ENCODE results near the gene BTBD1. TPM values are rescaled to one million over a fixed set of nuclear protein-coding genes. Genes with fewer than 3 reads are reported as not detected.
A peak's percentile ranks its signal among the peaks of the same experiment; 100 is the strongest.
"Not testable (repeated sequence)": the region's sequence is repeated elsewhere in the genome, so short reads cannot be mapped to it uniquely, and the experiment has no call there.

BTBD1 gene
- polyA plus RNA-seq, 2 donors: 6.8 to 18.1 TPM

GRCh38 chr15:83031234-83031633 is 35.8 kb downstream of the BTBD1 start:
- not testable (repeated sequence) for H3K36me3 ChIP-seq (ENCODE audit: control insufficient read depth in 2 of 2, insufficient read depth in 2 of 2, low read length in 1 of 2); H3K27ac ChIP-seq (ENCODE audit: low read depth in 2 of 2, low read length in 1 of 2); H3K4me1 ChIP-seq (ENCODE audit: control insufficient read depth in 2 of 2, insufficient read depth in 2 of 2, low read length in 1 of 2); H3K27me3 ChIP-seq (ENCODE audit: control insufficient read depth in 1 of 2, insufficient read depth in 2 of 2, low read length in 2 of 2); H3K4me3 ChIP-seq (ENCODE audit: low read depth in 1 of 2, low read length in 2 of 2); H3K9me3 ChIP-seq (ENCODE audit: control insufficient read depth in 2 of 2, insufficient read depth in 1 of 2, low read depth in 1 of 2, low read length in 1 of 2)
- WGBS, 2 donors: 97 to 98% methylated on average over 6 of the region's 6 CpGs

- H3K4me3 ChIP-seq (ENCODE audit: low read depth in 1 of 2, low read length in 2 of 2): no peak overlapping the region
- H3K27ac ChIP-seq (ENCODE audit: low read depth in 2 of 2, low read length in 1 of 2): no peak overlapping the region
These were observed 37.0 kb downstream of the BTBD1 start for GRCh38 chr15:83030021-83030420.

GRCh38 chr15:83018436-83018835 is 48.6 kb downstream of the BTBD1 start:
- H3K4me1 ChIP-seq (ENCODE audit: control insufficient read depth in 2 of 2, insufficient read depth in 2 of 2, low read length in 1 of 2): no peaks in the 10 kb centered on the region
- no peak overlapping the region for H3K4me3 ChIP-seq (ENCODE audit: low read depth in 1 of 2, low read length in 2 of 2)
- no peak overlapping the region for H3K27ac ChIP-seq (ENCODE audit: low read depth in 2 of 2, low read length in 1 of 2)
- no peaks in the 10 kb centered on the region for H3K27me3 ChIP-seq (ENCODE audit: control insufficient read depth in 1 of 2, insufficient read depth in 2 of 2, low read length in 2 of 2)
- H3K36me3 ChIP-seq (ENCODE audit: control insufficient read depth in 2 of 2, insufficient read depth in 2 of 2, low read length in 1 of 2): peaks cover 3% of the 10 kb centered on the region in 2 donors
- WGBS, 2 donors: 86 to 87% methylated on average over 2 of the region's 2 CpGs
- no peaks in the 10 kb centered on the region for H3K9me3 ChIP-seq (ENCODE audit: control insufficient read depth in 2 of 2, insufficient read depth in 1 of 2, low read depth in 1 of 2, low read length in 1 of 2)

More at GRCh38 chr15:83030021-83030420, 37.0 kb downstream of the BTBD1 start:
- Histone ChIP-seq H3K9me3 (ENCODE audit: control insufficient read depth in 2 of 2, insufficient read depth in 1 of 2, low read depth in 1 of 2, low read length in 1 of 2) (no peaks in the 10 kb centered on the region), H3K36me3 (ENCODE audit: control insufficient read depth in 2 of 2, insufficient read depth in 2 of 2, low read length in 1 of 2) (peaks cover 2 to 3% of the 10 kb centered on the region in 2 donors), H3K27me3 (ENCODE audit: control insufficient read depth in 1 of 2, insufficient read depth in 2 of 2, low read length in 2 of 2) (no peaks in the 10 kb centered on the region), H3K4me1 (ENCODE audit: control insufficient read depth in 2 of 2, insufficient read depth in 2 of 2, low read length in 1 of 2) (no peaks in the 10 kb centered on the region)
- 94 to 96% methylated on average over 8 of the region's 8 CpGs for WGBS, 2 donors

- Histone ChIP-seq H3K9me3 (ENCODE audit: control insufficient read depth in 2 of 2, insufficient read depth in 1 of 2, low read depth in 1 of 2, low read length in 1 of 2) (no peaks in the 10 kb centered on the region), H3K27me3 (ENCODE audit: control insufficient read depth in 1 of 2, insufficient read depth in 2 of 2, low read length in 2 of 2) (no peaks in the 10 kb centered on the region), H3K4me1 (ENCODE audit: control insufficient read depth in 2 of 2, insufficient read depth in 2 of 2, low read length in 1 of 2) (peaks cover 2 to 7% of the 10 kb centered on the region in 2 donors), H3K4me3 (ENCODE audit: low read depth in 1 of 2, low read length in 2 of 2) (no peak overlapping the region), H3K27ac (ENCODE audit: low read depth in 2 of 2, low read length in 1 of 2) (no peak overlapping the region), H3K36me3 (ENCODE audit: control insufficient read depth in 2 of 2, insufficient read depth in 2 of 2, low read length in 1 of 2) (peaks cover 3% of the 10 kb centered on the region in 2 donors)
- WGBS, 2 donors: 86 to 89% methylated on average over 5 of the region's 5 CpGs
These were observed 50.1 kb downstream of the BTBD1 start for GRCh38 chr15:83016906-83017305.

GRCh38 chr15:83015361-83015760 is 51.7 kb downstream of the BTBD1 start:
- Histone ChIP-seq H3K4me1 (ENCODE audit: control insufficient read depth in 2 of 2, insufficient read depth in 2 of 2, low read length in 1 of 2) (peaks cover 7 to 10% of the 10 kb centered on the region in 2 donors), H3K27ac (ENCODE audit: low read depth in 2 of 2, low read length in 1 of 2) (no peak overlapping the region), H3K36me3 (ENCODE audit: control insufficient read depth in 2 of 2, insufficient read depth in 2 of 2, low read length in 1 of 2) (peaks cover 3% of the 10 kb centered on the region in 2 donors), H3K27me3 (ENCODE audit: control insufficient read depth in 1 of 2, insufficient read depth in 2 of 2, low read length in 2 of 2) (no peaks in the 10 kb centered on the region), H3K9me3 (ENCODE audit: control insufficient read depth in 2 of 2, insufficient read depth in 1 of 2, low read depth in 1 of 2, low read length in 1 of 2) (no peaks in the 10 kb centered on the region), H3K4me3 (ENCODE audit: low read depth in 1 of 2, low read length in 2 of 2) (no peak overlapping the region)
- 86 to 93% methylated on average over 4 of the region's 4 CpGs for WGBS, 2 donors

GRCh38 chr15:83014205-83014653 is 52.8 kb downstream of the BTBD1 start:
- Histone ChIP-seq H3K27ac (ENCODE audit: low read depth in 2 of 2, low read length in 1 of 2) (no peak overlapping the region), H3K4me3 (ENCODE audit: low read depth in 1 of 2, low read length in 2 of 2) (no peak overlapping the region), H3K27me3 (ENCODE audit: control insufficient read depth in 1 of 2, insufficient read depth in 2 of 2, low read length in 2 of 2) (no peaks in the 10 kb centered on the region), H3K9me3 (ENCODE audit: control insufficient read depth in 2 of 2, insufficient read depth in 1 of 2, low read depth in 1 of 2, low read length in 1 of 2) (no peaks in the 10 kb centered on the region), H3K36me3 (ENCODE audit: control insufficient read depth in 2 of 2, insufficient read depth in 2 of 2, low read length in 1 of 2) (peaks cover 0 to 6% of the 10 kb centered on the region in 2 donors), H3K4me1 (ENCODE audit: control insufficient read depth in 2 of 2, insufficient read depth in 2 of 2, low read length in 1 of 2) (peaks cover 10% of the 10 kb centered on the region in 2 donors)
- WGBS, 2 donors: 70 to 71% methylated on average over 5 of the region's 5 CpGs

- H3K36me3 ChIP-seq (ENCODE audit: control insufficient read depth in 2 of 2, insufficient read depth in 2 of 2, low read length in 1 of 2): peaks cover 0 to 8% of the 10 kb centered on the region in 2 donors
- H3K27ac ChIP-seq (ENCODE audit: low read depth in 2 of 2, low read length in 1 of 2): no peak overlapping the region
- no peak overlapping the region for H3K4me3 ChIP-seq (ENCODE audit: low read depth in 1 of 2, low read length in 2 of 2)
- H3K9me3 ChIP-seq (ENCODE audit: control insufficient read depth in 2 of 2, insufficient read depth in 1 of 2, low read depth in 1 of 2, low read length in 1 of 2): no peaks in the 10 kb centered on the region
- H3K4me1 ChIP-seq (ENCODE audit: control insufficient read depth in 2 of 2, insufficient read depth in 2 of 2, low read length in 1 of 2): peaks cover 10% of the 10 kb centered on the region in 2 donors
- WGBS, 2 donors: 93 to 97% methylated on average over 6 of the region's 6 CpGs
- H3K27me3 ChIP-seq (ENCODE audit: control insufficient read depth in 1 of 2, insufficient read depth in 2 of 2, low read length in 2 of 2): no peaks in the 10 kb centered on the region
These were observed 54.4 kb downstream of the BTBD1 start for GRCh38 chr15:83012636-83013035.

GRCh38 chr15:83012076-83012426 is 55.0 kb downstream of the BTBD1 start:
- H3K27ac ChIP-seq (ENCODE audit: low read depth in 2 of 2, low read length in 1 of 2): peak overlapping the region; percentile 94 to 96
- H3K27me3 ChIP-seq (ENCODE audit: control insufficient read depth in 1 of 2, insufficient read depth in 2 of 2, low read length in 2 of 2): no peaks in the 10 kb centered on the region
- WGBS, 2 donors: 52 to 54% methylated on average over 9 of the region's 9 CpGs
- peaks cover 2 to 7% of the 10 kb centered on the region in 2 donors for H3K36me3 ChIP-seq (ENCODE audit: control insufficient read depth in 2 of 2, insufficient read depth in 2 of 2, low read length in 1 of 2)
- no peaks in the 10 kb centered on the region for H3K9me3 ChIP-seq (ENCODE audit: control insufficient read depth in 2 of 2, insufficient read depth in 1 of 2, low read depth in 1 of 2, low read length in 1 of 2)
- peak overlapping the region; percentile 85 to 98 for H3K4me3 ChIP-seq (ENCODE audit: low read depth in 1 of 2, low read length in 2 of 2)
- peaks cover 10% of the 10 kb centered on the region in 2 donors for H3K4me1 ChIP-seq (ENCODE audit: control insufficient read depth in 2 of 2, insufficient read depth in 2 of 2, low read length in 1 of 2)

- H3K27ac ChIP-seq (ENCODE audit: low read depth in 2 of 2, low read length in 1 of 2): peak within 1 kb of the TSS; percentile 94 to 96
- no peaks in the 10 kb centered on the region for H3K9me3 ChIP-seq (ENCODE audit: control insufficient read depth in 2 of 2, insufficient read depth in 1 of 2, low read depth in 1 of 2, low read length in 1 of 2)
- H3K4me3 ChIP-seq (ENCODE audit: low read depth in 1 of 2, low read length in 2 of 2): peak within 1 kb of the TSS; percentile 85 to 98
- H3K27me3 ChIP-seq (ENCODE audit: control insufficient read depth in 1 of 2, insufficient read depth in 2 of 2, low read length in 2 of 2): no peaks in the 10 kb centered on the region
- WGBS, 2 donors: 1% methylated on average over 63 to 64 of the region's 64 CpGs
- peaks cover 10% of the 10 kb centered on the region in 2 donors for H3K4me1 ChIP-seq (ENCODE audit: control insufficient read depth in 2 of 2, insufficient read depth in 2 of 2, low read length in 1 of 2)
- peaks cover 3 to 5% of the 10 kb centered on the region in 2 donors for H3K36me3 ChIP-seq (ENCODE audit: control insufficient read depth in 2 of 2, insufficient read depth in 2 of 2, low read length in 1 of 2)
These were observed 55.6 kb downstream of the BTBD1 start, which contains the start of gene C15orf40 for GRCh38 chr15:83011271-83012075. Gene C15orf40, minus strand, starts transcription at chr15:83011639. Its CDS starts 32 bp downstream, at chr15:83011607.
